Glutamatergic neuron (in vitro differentiated cells): Measurements from ENCODE around the gene RASGEF1C. TPM values are rescaled to one million over a fixed set of nuclear protein-coding genes. Genes with fewer than 3 reads are reported as not detected.

Experiments
- DNase-seq: peaks from one replicate; pipeline ENCODE4 v3.0.0; 2022
- H3K27ac Mint-ChIP-seq: one replicate; pipeline ENCODE4 v1.8.0; 2020; ENCODE audit warnings: mild to moderate bottlenecking, mixed read lengths, inconsistent platforms; ENCODE audit not compliant: unreplicated experiment
- H3K27me3 Mint-ChIP-seq: one replicate; pipeline ENCODE4 v1.8.0; 2020; ENCODE audit warnings: mild to moderate bottlenecking, moderate library complexity, mixed read lengths, inconsistent platforms; ENCODE audit not compliant: unreplicated experiment
- H3K36me3 Mint-ChIP-seq: one replicate; pipeline ENCODE4 v1.8.0; 2020; ENCODE audit warnings: mild to moderate bottlenecking, mixed read lengths, inconsistent platforms; ENCODE audit not compliant: unreplicated experiment
- H3K4me1 Mint-ChIP-seq: one replicate; pipeline ENCODE4 v1.8.0; 2020; ENCODE audit warnings: mild to moderate bottlenecking, low read depth, mixed read lengths, inconsistent platforms; ENCODE audit not compliant: unreplicated experiment
- H3K4me3 Mint-ChIP-seq: one replicate; pipeline ENCODE4 v1.8.0; 2020; ENCODE audit warnings: mild to moderate bottlenecking, mixed read lengths, inconsistent platforms; ENCODE audit not compliant: unreplicated experiment
- H3K9me3 Mint-ChIP-seq: one replicate; pipeline ENCODE4 v1.8.0; 2020; ENCODE audit warnings: mild to moderate bottlenecking, moderate library complexity, mixed read lengths, inconsistent platforms; ENCODE audit not compliant: unreplicated experiment
- total RNA-seq: library from RNA; stranded (reverse); fragmentation: NEBNext Ultra II Directional; extraction: Animal tissue kit (Norgen Biotek cat#: 25700); gene quantifications from one replicate; pipeline ENCODE4 v1.2.1, GENCODE V29; 2021; ENCODE audit not compliant: unreplicated experiment
- TF ChIP-seq, protein P1 (sequence below): fragments of 200-600 bp; sonication (generic); IDR thresholded peaks from one replicate; pipeline ENCODE4 v1.5.0; 2021; ENCODE audit not compliant: partially characterized antibody, unreplicated experiment

Gene RASGEF1C
- total RNA-seq, 1 donor from 2014 or later, result 21.1 TPM

GRCh38 chr5:180137401-180138213 lies 71.4 kb downstream of the RASGEF1C start:
- Mint-ChIP-seq H3K9me3 (peaks cover 13% of the 10 kb centered on the region), H3K36me3 (no peaks in the 10 kb centered on the region), H3K27me3 (peaks cover 13% of the 10 kb centered on the region), H3K4me3 (no peak overlapping the region), H3K27ac (no peak overlapping the region), H3K4me1 (peaks cover 14% of the 10 kb centered on the region)
- TF ChIP-seq, protein P1, sequence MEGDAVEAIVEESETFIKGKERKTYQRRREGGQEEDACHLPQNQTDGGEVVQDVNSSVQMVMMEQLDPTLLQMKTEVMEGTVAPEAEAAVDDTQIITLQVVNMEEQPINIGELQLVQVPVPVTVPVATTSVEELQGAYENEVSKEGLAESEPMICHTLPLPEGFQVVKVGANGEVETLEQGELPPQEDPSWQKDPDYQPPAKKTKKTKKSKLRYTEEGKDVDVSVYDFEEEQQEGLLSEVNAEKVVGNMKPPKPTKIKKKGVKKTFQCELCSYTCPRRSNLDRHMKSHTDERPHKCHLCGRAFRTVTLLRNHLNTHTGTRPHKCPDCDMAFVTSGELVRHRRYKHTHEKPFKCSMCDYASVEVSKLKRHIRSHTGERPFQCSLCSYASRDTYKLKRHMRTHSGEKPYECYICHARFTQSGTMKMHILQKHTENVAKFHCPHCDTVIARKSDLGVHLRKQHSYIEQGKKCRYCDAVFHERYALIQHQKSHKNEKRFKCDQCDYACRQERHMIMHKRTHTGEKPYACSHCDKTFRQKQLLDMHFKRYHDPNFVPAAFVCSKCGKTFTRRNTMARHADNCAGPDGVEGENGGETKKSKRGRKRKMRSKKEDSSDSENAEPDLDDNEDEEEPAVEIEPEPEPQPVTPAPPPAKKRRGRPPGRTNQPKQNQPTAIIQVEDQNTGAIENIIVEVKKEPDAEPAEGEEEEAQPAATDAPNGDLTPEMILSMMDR, result no peak
- DNase-seq, result peak; percentile 13

DNA sequence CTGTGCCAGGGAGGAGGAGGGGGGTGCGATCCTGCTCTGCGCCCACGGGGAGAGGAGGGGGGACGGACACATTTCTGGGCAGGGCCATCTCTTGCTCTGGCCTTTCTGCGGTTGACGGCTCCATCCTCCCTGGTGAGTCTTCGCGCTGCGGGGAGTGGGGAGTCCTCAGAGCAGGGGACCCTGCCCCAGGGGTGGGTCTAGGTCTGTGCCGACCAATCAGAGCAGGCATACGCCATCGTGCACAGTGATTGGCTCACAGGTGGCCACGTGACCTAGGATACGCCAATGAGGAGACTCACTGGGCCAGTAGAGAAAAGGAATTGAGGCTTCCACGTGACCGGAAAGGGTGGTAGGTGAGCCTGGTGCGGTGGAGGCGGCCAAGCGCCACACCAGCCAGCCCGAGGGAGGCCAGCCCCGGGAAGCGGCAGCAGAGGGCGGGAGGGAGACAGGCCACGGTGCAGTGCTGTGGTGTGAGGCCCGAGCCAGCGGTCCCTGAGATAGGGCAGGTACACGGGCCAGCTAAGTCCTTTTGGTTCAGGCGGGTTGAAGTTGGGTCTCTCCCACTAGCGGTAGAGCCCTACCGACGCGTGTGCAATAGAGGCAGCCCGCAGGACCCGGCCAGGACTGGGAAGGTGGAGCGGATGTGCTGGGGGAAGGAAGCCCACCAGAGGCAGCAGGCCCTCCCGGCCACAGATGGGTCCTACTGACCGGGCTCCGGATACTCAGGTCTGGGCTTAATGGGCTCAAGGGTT lies 72.2 kb downstream of the RASGEF1C start:
- TF ChIP-seq, protein P1, result no peak
- peak; percentile 12 for DNase-seq
- Mint-ChIP-seq H3K27ac (no peak overlapping the region), H3K27me3 (peaks cover 13% of the 10 kb centered on the region), H3K4me3 (no peak overlapping the region), H3K36me3 (no peaks in the 10 kb centered on the region), H3K4me1 (peaks cover 10% of the 10 kb centered on the region), H3K9me3 (peaks cover 7% of the 10 kb centered on the region)

DNA sequence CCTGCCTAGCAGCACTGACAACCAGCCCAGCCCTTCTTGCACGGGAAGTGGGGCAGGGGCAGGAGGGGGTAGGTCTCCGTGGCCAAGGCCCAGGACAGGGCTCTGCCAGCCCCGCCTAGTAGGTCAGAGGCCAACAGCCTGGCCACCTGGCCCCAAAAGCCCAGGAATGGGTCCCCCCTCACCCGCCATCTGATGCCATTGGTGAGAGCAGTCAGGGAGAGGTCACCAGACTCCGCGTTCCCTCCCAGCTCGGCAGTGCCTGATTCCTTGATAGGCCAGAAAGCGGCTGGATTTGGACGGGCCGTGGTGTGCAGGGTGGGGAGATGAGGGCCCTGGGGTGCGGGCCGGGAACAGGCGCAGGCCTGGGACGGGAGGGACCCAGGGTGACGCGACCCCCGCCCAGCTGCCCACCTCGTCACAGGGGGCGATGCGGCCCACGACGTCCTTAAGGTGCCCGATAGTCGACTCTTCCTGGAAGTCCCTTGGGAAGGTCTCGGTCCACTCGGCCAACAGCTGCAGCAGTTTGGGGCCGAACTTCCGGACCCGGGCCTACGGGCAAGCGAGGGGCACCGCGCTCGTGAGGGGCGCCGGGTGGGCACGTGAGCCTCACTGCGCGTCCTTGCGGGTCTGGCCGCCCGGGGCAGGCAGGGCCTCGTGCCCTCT lies 72.9 kb downstream of the RASGEF1C start:
- TF ChIP-seq, protein P1, result no peak
- peak; percentile 15 for DNase-seq
- H3K4me1 Mint-ChIP-seq, result peaks cover 16% of the 10 kb centered on the region
- H3K27me3 Mint-ChIP-seq, result peaks cover 16% of the 10 kb centered on the region
- no peaks in the 10 kb centered on the region for H3K36me3 Mint-ChIP-seq
- H3K4me3 Mint-ChIP-seq, result no peak overlapping the region
- H3K9me3 Mint-ChIP-seq, result peaks cover 9% of the 10 kb centered on the region
- no peak overlapping the region for H3K27ac Mint-ChIP-seq

GRCh38 chr5:180135128-180135955 lies 73.7 kb downstream of the RASGEF1C start:
- no peaks in the 10 kb centered on the region for H3K36me3 Mint-ChIP-seq
- H3K9me3 Mint-ChIP-seq, result peaks cover 8% of the 10 kb centered on the region
- H3K4me1 Mint-ChIP-seq, result peaks cover 17% of the 10 kb centered on the region
- TF ChIP-seq, protein P1, result no peak
- DNase-seq, result no peak
- no peak overlapping the region for H3K4me3 Mint-ChIP-seq
- H3K27me3 Mint-ChIP-seq, result peaks cover 15% of the 10 kb centered on the region
- no peak overlapping the region for H3K27ac Mint-ChIP-seq
